ENCODE measurements around the gene SHROOM3.
A peak's percentile ranks its signal among the peaks of the same experiment; 100 is the strongest.

- TF ChIP-seq ZNF565 (CRISPR knock-in tag; conservative IDR thresholded peaks at IDR 0.05; ENCODE audit: low read depth) (no peak), RARB (CRISPR knock-in tag; IDR thresholded peaks at IDR 0.05) (no peak), CREB5 (CRISPR knock-in tag; IDR thresholded peaks at IDR 0.05; ENCODE audit: low read depth) (no peak), BACH2 (CRISPR knock-in tag; IDR thresholded peaks at IDR 0.05; ENCODE audit: borderline replicate concordance) (no peak), SNAI2 (CRISPR knock-in tag; IDR thresholded peaks at IDR 0.05) (0 out of 2 replicates have a peak, but pooled peaks have one; percentile 16), TOX (CRISPR knock-in tag; IDR thresholded peaks at IDR 0.05; ENCODE audit: borderline replicate concordance) (no peak), PATZ1 (CRISPR knock-in tag; IDR thresholded peaks at IDR 0.05; ENCODE audit: borderline replicate concordance) (no peak), ZFP30 (CRISPR knock-in tag; IDR thresholded peaks at IDR 0.05) (no peak), GLIS3 (CRISPR knock-in tag; IDR thresholded peaks at IDR 0.05) (no peak), ZNF8 (CRISPR knock-in tag; IDR thresholded peaks at IDR 0.05) (no peak), ZFP3 (CRISPR knock-in tag; IDR thresholded peaks at IDR 0.05) (no peak), ZNF70 (CRISPR knock-in tag; IDR thresholded peaks at IDR 0.05) (no peak)
Measured at GRCh38 chr4:76579596-76580375, 144.8 kb downstream of the SHROOM3 start.
